Lung microvascular endothelial cell (primary cell): ENCODE measurements around the gene TFG. TPM values are rescaled to one million over a fixed set of nuclear protein-coding genes. Genes with fewer than 3 reads are reported as not detected.

Source experiments
- DNase-seq, 2 donors: peaks; one replicate each; pipeline versions ENCODE4 v3.0.0 to v3.0.0-alpha.2; 2010; ENCODE audit warnings: low read depth in 2 of 2
- total RNA-seq: library from RNA; depleted of rRNA; stranded (reverse); fragments of >200 nt; gene quantifications from 2 replicates; pipeline ENCODE4 v1.2.1, GENCODE V29; 2014

The TFG gene
- total RNA-seq, 1 donor from 2014 or later = 36.1 TPM

GRCh38 chr3:100796556-100796955, 87.3 kb downstream of the TFG start:
- DNase-seq = peak; percentile 28 to 36

GRCh38 chr3:100798012-100798411, 88.7 kb downstream of the TFG start:
- peak in 1 of 2 donors; percentile 41 for DNase-seq

Other genes starting within 250 kb of the TFG start
- 10.7 and 18.1 TPM in 2 replicates for gene TMEM45A, start 216.9 kb upstream of the TFG start, total RNA-seq
- not detected in 2 replicates for gene ADGRG7, start 99.9 kb upstream of the TFG start, total RNA-seq